Frontal cortex (tissue), 4 donors: ENCODE data around the gene PDP2. TPM values are rescaled to one million over a fixed set of nuclear protein-coding genes. Genes with fewer than 3 reads are reported as not detected.

Source experiments
- DNase-seq, 2 donors: peaks; one replicate each; pipeline ENCODE4 v3.0.0; 2012; ENCODE audit warnings: low spot score in 2 of 2
- FAIRE-seq: peaks from 2 replicates; lab custom pipeline; 2012; peaks lifted over from hg19 to GRCh38; lab: Jason Lieb, UNC
- total RNA-seq: library from RNA; depleted of rRNA; stranded (reverse); fragments of >200 nt; gene quantifications from one replicate; pipeline ENCODE4 v1.2.3, GENCODE V29; 2014
- donor health status: control.
- donor health status: control.
- donor health status: control.

Gene PDP2
- 8.6 TPM for total RNA-seq

- DNase-seq (peak; percentile 87 to 88), FAIRE-seq (no peak)
Observed at GRCh38 chr16:66880288-66881013, at the start of gene PDP2. PDP2 (plus strand) TSS chr16:66880515; CDS start chr16:66884285, 3,770 bp downstream.

- FAIRE-seq (no peak), DNase-seq (no peak)
Observed at GRCh38 chr16:66832190-66832589, 48.1 kb upstream of the PDP2 start.

- DNase-seq: no peak
- no peak for FAIRE-seq
Observed at GRCh38 chr16:66832661-66833305, 47.5 kb upstream of the PDP2 start.

- no peak for FAIRE-seq
- no peak for DNase-seq
Observed at GRCh38 chr16:66834746-66835145, 45.6 kb upstream of the PDP2 start.

GRCh38 chr16:66840883-66841282 lies 39.4 kb upstream of the PDP2 start:
- no peak for DNase-seq
- no peak for FAIRE-seq

- no peak for DNase-seq
- no peak for FAIRE-seq
Observed at GRCh38 chr16:66841366-66841765, 38.9 kb upstream of the PDP2 start.

DNA sequence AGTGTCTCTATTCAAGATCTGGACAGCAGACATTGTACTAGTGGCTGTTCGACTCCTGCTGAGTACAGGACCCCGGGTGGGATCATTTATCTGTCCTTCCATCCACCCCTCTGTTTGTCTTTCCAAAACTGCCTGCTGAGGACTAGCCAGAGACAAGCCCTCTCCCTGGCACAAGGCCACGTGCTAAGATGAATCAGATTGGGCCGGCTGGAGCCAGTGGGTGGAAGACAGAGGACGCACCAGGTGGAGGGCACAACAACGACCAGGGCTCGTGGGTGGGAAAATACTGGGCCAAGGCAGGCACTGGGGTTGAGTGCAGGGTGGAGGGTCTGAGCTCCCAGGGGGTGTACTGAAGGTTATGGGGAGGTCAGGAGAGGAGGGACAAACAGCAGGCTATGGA lies 37.5 kb upstream of the PDP2 start:
- peak in 1 of 2 donors; percentile 42 for DNase-seq
- no peak for FAIRE-seq

- DNase-seq (no peak), FAIRE-seq (no peak)
Observed at GRCh38 chr16:66843191-66843590, 37.1 kb upstream of the PDP2 start.

- no peak for FAIRE-seq
- no peak for DNase-seq
Observed at GRCh38 chr16:66844009-66844341, 36.3 kb upstream of the PDP2 start.

- FAIRE-seq (no peak), DNase-seq (peak in 1 of 2 donors; percentile 52)
Observed at GRCh38 chr16:66844342-66845079, 35.8 kb upstream of the PDP2 start, which contains the start of gene CA7. CA7 (plus strand) TSS chr16:66844414; CDS start chr16:66844488, 74 bp downstream.

- DNase-seq: no peak
- FAIRE-seq: no peak
Observed at GRCh38 chr16:66845080-66845410, 35.3 kb upstream of the PDP2 start.

DNA sequence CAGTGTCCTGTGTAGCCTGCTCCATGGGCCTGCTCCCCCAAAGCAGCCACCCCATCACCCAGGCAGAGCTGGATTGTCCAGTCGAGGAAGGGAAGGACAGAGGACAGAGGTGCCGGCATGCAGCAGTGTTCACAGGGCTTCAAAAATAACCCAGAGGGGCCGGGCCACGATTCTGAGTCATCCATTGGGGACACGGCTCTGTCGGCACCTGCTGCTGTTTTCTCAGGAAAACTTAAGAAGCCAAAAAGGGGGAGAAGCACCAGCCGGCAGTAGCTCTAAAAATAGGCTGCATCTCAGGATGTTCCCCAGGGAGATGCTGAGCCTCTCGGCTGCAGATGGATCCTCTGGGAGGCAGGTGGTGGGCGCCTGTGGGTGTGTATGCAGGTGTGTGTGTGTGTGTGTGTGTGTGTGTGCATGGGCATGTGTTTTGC lies 34.5 kb upstream of the PDP2 start:
- DNase-seq (peak in 1 of 2 donors; percentile 59), FAIRE-seq (no peak)

DNA sequence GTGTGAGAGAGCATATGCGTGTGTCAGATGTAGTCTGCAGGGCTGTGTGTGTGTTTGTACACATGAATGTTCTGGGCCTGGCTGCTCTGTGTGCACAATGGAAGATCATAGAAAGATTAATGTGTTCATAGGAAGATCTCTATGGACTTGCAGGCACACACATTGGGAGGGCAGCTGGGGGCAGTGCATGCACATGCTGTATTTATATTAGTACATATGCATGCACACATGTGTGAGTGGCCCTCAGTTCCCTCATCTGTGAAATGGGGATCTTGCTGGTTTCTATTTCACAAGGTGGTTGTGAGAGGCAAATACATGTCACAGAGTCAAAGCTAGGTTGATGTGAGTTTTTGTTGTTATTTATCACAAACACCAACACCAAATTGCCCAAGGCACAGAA lies 34.0 kb upstream of the PDP2 start:
- DNase-seq (no peak), FAIRE-seq (no peak)

DNA sequence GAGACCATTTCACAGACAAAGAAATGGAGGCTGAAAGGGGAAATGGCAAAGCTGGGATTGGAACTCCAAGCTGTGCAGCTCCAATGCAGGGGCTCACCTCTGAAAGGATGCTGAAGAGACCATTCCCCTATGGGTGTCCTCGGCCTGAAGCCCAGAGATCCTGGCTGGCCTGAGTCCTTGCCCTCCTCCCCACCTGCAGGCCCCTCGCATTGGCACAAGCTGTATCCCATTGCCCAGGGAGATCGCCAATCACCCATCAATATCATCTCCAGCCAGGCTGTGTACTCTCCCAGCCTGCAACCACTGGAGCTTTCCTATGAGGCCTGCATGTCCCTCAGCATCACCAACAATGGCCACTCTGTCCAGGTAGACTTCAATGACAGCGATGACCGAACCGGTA lies 33.5 kb upstream of the PDP2 start:
- FAIRE-seq (no peak), DNase-seq (no peak)

GRCh38 chr16:66847533-66848067 lies 32.7 kb upstream of the PDP2 start:
- no peak for DNase-seq
- no peak for FAIRE-seq

DNA sequence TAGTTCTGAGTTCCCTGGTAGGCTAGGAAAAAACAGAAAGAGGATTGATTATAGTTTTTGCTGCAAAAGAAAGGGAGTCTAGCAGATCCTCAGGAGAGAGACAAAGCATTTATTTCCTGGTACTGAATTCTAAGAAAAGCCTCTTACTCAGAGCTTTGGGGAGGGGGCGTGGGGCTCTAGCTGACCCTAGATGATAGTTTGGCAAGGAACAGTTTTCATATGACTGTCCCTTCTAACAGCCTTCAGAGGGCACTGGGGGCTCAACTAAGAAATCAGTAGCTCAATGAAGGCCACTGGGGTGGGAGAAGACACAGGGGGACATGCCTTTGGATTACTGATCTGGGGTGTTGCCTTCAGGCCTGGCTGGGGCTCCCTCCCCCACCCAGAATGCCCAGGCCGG lies 32.1 kb upstream of the PDP2 start:
- DNase-seq: no peak
- no peak for FAIRE-seq

DNA sequence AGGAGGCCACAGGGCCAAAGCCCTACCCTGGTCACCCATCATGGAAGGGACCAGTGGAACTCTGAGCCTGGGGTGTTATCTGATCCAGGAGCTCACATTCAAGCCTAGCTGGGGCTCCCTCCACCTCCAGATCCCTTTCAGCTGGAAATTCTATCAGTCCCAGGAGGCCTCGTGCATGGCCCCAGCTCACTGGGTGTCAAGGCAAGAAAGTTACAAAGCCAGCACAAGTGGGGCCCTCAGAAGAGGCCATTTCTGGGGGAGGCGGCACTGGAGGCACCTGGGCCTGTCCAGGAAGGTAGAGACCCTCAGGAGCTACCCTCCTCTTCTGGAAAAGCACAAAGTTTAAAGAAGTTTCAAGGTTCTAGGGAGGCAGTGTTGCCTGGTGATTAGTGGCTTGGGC lies 31.3 kb upstream of the PDP2 start:
- FAIRE-seq: no peak
- no peak for DNase-seq

DNA sequence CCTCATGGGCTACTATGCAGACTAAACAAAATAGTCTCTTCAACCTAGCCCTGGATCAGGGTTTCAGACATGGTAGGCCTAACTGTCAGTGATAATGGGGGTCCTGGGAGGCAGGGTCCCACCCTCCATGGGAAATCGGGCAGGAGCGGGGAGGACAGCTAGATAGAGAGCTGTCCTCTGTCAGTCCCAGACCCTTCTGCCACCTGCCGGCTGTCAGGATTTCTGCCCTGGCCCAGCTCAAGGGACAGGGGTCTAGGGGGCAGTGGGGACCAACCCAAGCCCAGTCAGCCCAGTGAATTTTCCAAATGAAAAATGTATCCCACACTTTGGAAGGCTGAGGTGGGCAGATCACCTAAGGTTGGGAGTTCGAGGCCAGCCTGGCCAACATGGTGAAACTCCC lies 30.8 kb upstream of the PDP2 start:
- FAIRE-seq (no peak), DNase-seq (no peak)

GRCh38 chr16:66850115-66850815 lies 30.1 kb upstream of the PDP2 start:
- FAIRE-seq (no peak), DNase-seq (no peak)
